ENCODE data around the gene IL1RN. TPM values are rescaled to one million over a fixed set of nuclear protein-coding genes. Genes with fewer than 3 reads are reported as not detected.

The IL1RN gene
- total and polyA plus RNA-seq, 2 donors (not counting 3 experiments of a cell fraction or from before 2014, with no cell fraction given) = not detected

DNA sequence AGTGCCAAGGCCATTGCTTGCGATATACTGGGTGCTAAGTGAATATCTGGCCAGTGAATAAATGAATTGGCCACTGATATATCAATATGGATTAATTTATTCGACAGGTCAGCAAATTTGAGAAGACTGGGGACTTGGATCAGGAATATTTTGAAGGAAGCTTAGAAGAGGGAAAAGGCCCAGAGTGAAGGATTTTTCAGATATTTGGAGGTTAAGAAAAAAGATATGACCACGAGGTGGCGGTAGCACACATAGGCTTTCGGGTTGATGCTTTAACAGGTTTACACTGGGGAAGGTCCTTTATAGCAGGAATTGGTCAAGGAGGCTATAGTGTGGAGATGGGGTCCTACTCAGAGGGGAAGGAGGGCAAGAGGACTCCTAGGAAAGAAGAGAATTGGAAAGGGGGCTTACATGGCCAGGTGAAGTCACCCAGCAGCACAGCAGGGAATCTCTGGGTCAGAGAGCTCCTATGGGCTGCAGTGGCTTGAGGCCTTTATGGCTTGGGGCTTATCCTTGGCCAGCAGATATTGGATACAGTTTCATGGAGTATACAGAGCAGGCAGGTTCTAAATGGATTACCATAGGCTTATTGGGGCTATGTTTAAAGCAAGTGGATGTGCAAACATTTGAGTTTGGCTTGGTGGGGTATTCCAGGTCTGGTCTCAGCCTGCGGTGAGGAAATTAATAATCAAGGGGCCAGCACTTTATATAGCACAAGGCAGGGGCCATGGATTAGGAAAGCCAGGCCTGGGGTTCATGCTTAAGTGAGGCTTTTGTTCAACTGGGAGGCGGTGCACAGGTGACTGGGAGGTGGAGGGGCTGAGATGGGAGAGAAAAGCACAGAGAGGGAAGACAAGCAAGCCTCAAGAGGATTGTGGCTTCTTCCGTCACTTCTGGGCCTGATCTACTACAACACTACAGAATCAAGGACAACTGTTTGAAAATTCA lies 9.7 kb downstream of the IL1RN start:
- no peak for TF ChIP-seq FOS (IDR thresholded peaks at IDR 0.05; ENCODE audit: borderline replicate concordance, insufficient read depth, low read length)
- TF ChIP-seq MYC (IDR thresholded peaks at IDR 0.05; ENCODE audit: low read depth, low read length) = no peak
- TF ChIP-seq GATA2 (IDR thresholded peaks at IDR 0.05; ENCODE audit: insufficient read depth, insufficient read length, low read depth, low read length) = no peak
- peak; percentile 51 to 58 for TF ChIP-seq CTCF (IDR thresholded peaks at IDR 0.05; ENCODE audit: extremely low read depth in 1 of 2, insufficient read depth in 1 of 2, low read depth in 1 of 2, low read length in 2 of 2)
- no peak for TF ChIP-seq JUN (IDR thresholded peaks at IDR 0.05; ENCODE audit: borderline replicate concordance, insufficient read depth, insufficient read length, low read depth)
- TF ChIP-seq POLR2A (IDR thresholded peaks at IDR 0.05; ENCODE audit: low read depth, low read length) = no peak
- POLR2A ChIA-PET = no interaction called here
- H2AFZ ChIP-seq (ENCODE audit: low read depth, low read length) = no peak overlapping the region
- no peak overlapping the region for H3K4me2 ChIP-seq (ENCODE audit: insufficient read depth, low read length)
- no TSS peak for BruUV-seq (replicated peaks)
- peak; percentile 82 for FAIRE-seq
- CTCF ChIA-PET = interaction anchor here (0.9 to 6.0 kb wide), 19 partner anchors 8 to 253 kb away, joined by 3 to 310 read pairs (median 9); no protein-coding TSS in a partner anchor
- intact Hi-C loops (cut with micrococcal nuclease) (loop anchor here (1.0 kb wide), 2 partner anchors 62 to 233 kb away; no protein-coding TSS in a partner anchor), dilution Hi-C loops (cut with MboI; ENCODE audit: extremely low pct_ligation_motif_present, low sequenced_read_pairs) (no loop called here)
- H3K79me2 ChIP-seq (ENCODE audit: control insufficient read depth, insufficient read depth, low read length) = no peaks in the 10 kb centered on the region
- DNase-seq (ENCODE audit: low read depth, low spot score) = peak; percentile 42
- H3K27me3 ChIP-seq (ENCODE audit: control insufficient read depth in 2 of 2, insufficient read depth in 2 of 2, low read length in 2 of 2) = peaks cover 0 to 6% of the 10 kb centered on the region in 2 experiments
- no peaks in the 10 kb centered on the region for H3K36me3 ChIP-seq (ENCODE audit: control insufficient read depth in 2 of 2, extremely low read depth in 1 of 2, insufficient read depth in 2 of 2, low read length in 2 of 2)
- H3K4me1 ChIP-seq (ENCODE audit: control insufficient read depth, extremely low read depth, insufficient read depth, low read length) = no peaks in the 10 kb centered on the region
- no peaks in the 10 kb centered on the region for H4K20me1 ChIP-seq (replicated peaks; ENCODE audit: control insufficient read depth, extremely low read depth, insufficient read depth, low read length)
- no peak overlapping the region for H3K9ac ChIP-seq (replicated peaks; ENCODE audit: extremely low read depth, insufficient read depth, low read length)
- no peaks in the 10 kb centered on the region for H3K9me1 ChIP-seq (replicated peaks; ENCODE audit: control insufficient read depth, extremely low read depth, insufficient read depth, low read length)
- H3K9me3 ChIP-seq (replicated peaks; ENCODE audit: control insufficient read depth, insufficient read depth, low read length) = no peaks in the 10 kb centered on the region
- H3K27ac ChIP-seq (ENCODE audit: insufficient read depth, low read depth, low read length) = no peak overlapping the region
- no peak overlapping the region for H3K4me3 ChIP-seq (replicated peaks in 1 of 3; ENCODE audit: insufficient read depth in 1 of 3, low read depth in 1 of 3, low read length in 3 of 3)
